Adrenal gland (tissue), 5 donors: ENCODE measurements around the gene BDKRB1.

Experiments used
- CTCF ChIP-seq, 6 experiments: fragments of 450-650 bp in 4 of 6; fragments of 200-600 bp in 2 of 6; sonication (generic) in 1 of 6; IDR thresholded peaks; 1 replicate in 5 of 6; 2 replicates in 1 of 6; pipeline versions ENCODE4 v1.5.1 to v1.8.0; 2016 to 2021; ENCODE audit warnings: antibody characterized with exemption in 6 of 6, mild to moderate bottlenecking in 2 of 6, moderate library complexity in 1 of 6
- POLR2A ChIP-seq, 2 donors: fragments of 450-650 bp; IDR thresholded peaks; one replicate each; pipeline ENCODE4 v1.6.1; 2017; ENCODE audit warnings: antibody characterized with exemption in 2 of 2, mild to moderate bottlenecking in 2 of 2, moderate library complexity in 1 of 2
- donor health status: DM: no; HTN: no; CAD: no.

GRCh38 chr14:96299441-96299840 is 43.4 kb downstream of the BDKRB1 start:
- TF ChIP-seq CTCF (IDR thresholded peaks at IDR 0.05) (no peak), POLR2A (IDR thresholded peaks at IDR 0.05) (no peak)
